NCI-H526 (cell line): Measurements from ENCODE around the gene SH3D19.
"Not testable (repeated sequence)": the region's sequence is repeated elsewhere in the genome, so short reads cannot be mapped to it uniquely, and the experiment has no call there.

ENCODE experiments used
- DNase-seq, 2 experiments: peaks; one replicate each; lab custom pipeline; 2025; lab: John Stamatoyannopoulos, UW

Gene SH3D19

DNA sequence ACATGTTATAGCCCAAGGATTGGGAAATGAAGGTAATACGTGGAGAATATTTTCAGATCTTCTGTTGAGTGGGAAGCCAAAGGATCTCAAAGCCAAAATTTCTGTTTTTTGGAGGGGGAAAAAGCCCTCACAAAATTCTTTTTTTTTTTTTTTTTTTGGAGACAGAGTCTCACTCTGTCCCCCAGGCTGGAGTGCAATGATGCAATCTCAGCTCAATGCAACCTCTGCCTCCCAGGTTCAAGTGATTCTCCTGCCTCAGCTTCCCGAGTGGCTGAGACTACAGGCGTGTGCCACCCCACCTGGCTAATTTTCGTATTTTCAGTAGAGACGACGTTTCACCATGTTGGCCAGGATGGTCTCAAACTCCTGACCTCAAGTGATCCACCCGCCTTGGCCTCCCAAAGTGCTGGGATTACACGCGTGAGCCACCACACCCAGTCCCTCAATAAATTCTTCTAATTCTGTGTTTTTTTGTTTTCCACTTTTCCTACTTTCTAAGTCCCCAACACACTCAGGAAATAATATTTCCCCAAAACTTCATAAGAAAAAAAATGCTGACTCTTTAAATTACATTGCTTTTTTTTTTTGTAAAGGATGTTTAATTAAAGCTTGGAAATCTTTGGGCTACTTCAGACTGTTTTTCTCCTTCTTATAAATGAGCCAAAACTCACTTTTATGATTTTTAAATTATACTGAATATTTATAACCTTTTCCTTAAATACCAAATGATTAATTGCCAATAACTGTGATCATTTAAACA is 174.4 kb downstream of the SH3D19 start:
- DNase-seq: no peak

DNA sequence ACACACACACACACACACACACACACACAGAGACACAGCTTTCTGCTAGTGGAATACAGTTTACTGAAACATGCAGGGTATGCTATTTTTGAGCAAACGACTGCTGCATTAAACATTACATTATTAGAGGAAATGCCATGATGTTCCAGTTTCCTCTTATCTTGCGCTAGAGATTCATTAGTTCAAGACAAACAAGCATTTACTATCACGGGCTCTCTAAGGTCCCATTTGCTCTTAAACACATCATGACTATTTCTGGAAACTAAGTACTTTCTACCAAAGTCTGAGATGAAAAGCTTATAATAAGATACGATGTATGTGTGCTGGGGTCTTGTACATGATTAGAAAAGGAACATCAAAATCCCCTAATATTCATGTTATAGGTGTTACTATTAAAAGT is 177.1 kb downstream of the SH3D19 start:
- DNase-seq: no peak

DNA sequence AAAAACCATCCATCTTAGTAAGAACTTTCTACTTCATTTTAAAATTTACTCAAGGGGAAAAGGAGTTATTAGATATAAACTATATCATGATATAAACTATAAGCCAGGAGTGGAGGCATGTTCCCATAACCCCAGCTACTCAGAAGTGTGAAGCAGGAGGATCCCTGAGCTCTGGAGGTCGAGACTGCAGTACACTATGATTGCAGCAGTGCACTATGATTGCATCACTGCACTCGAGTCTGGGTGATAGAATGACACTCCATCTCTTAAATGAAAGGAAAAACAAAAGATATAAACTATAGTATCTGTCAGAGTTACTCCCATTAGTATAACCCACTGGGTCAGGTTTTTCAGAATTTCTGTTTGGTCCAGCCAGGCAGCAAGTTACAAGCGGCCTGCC is 178.4 kb downstream of the SH3D19 start:
- DNase-seq: no peak

DNA sequence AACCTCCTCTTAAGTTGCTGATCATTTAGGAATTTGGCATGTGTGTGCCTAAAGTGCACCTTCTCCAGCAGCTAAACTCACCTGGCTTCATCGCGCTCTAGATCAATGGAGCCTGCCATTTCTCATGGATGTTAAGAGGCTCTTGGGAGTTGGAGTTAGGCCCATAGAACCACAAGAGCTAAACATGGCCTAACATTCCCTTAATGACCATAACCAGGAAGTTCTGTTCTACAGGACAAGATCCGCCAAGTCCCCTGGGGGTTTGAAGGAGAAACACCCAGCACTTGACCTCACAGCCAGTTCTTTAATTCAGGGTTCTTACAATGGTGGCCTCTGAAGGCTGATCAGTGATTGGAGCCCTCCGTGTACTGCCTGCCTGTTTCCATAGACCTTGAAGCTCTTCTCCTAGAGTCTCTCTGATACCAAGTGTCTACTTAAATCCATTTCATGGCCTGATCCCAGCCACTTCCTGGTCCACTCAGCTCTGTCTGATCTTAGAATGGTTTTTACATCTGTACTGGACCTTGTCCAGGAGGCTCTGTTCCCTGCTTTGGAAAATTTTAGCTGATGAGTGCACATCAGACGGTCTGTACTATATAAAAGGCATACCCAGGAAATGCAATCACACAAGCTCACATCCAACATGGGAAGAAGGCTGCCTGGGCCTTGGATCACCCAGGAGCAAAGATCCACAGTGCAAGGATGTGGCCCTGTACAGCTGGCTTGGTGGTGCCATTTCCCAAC is 180.9 kb downstream of the SH3D19 start:
- no peak for DNase-seq

DNA sequence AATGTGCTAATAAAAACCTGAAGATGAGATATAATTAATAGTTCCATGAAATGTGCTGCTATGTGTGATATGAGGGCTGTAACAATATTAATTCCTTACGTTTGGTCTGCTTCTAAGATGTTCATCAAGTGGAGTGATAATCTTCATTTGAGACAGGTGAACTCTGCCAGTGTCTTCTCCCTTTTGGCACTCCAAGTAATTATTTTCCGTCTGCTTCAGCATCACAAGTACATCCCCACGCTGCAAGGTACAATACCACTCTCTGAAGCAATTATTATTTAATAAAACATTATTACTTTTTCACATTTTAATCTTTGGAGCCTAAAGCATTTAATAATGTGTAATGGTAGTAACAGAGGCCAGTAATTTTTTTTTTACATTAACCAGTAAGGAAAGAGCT is 181.6 kb downstream of the SH3D19 start:
- DNase-seq: no peak

DNA sequence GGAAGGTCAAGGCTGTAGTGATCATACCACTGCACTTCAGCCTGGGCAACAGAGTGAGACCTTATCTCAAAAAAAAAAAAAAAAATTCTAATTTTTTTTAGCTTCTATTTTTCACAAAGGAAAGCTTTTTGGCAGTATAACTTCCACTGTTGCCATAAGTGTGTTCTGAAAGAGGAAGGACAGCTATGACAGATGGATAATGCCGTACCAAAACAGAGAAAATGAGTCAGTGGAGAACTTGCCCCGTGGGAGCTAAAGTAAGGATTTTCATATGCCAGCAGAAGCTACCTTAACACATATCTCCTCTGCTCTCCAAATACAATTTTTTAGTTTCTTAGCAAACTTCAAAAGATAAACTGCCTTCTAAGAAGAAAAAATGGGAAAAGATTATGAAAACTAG is 182.2 kb downstream of the SH3D19 start:
- no peak for DNase-seq

DNA sequence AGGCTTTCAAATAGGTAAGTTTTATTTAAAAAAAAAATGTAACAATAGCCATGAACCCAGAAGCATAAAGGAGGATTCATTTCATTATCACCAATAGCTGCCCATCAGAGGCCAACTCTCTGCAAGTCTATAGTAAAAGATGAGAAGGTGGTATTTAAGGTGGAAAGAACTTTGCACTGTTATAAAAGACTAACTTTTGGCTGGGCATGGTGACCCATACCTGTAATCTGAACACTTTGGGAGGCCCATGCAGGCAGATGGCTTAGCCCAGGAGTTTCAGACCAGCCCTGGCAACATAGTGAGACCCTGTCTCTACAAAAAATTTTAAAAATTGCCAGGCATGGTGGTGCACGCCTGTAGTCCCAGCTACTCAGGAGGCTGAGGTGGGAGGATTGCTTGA is 182.6 kb downstream of the SH3D19 start:
- DNase-seq: no peak

DNA sequence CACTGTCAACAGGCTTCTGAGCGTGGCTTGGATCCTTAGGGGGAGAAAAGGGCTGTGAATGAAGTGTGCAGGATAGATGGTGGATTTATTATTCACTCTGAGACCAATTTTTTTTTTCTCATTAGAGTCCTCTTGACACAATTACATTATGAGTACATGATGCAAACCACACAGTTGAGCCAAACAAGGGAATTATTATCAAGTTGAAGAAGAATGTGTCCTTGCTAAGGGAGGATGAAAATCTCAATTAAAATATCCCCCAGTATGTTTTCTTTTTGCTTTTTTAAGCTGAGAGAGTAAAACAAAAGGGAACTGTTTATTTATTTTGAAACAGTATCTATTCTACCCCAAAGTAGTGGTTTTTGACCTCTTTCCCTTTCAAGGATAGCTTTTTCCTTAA is 185.6 kb downstream of the SH3D19 start:
- no peak for DNase-seq

DNA sequence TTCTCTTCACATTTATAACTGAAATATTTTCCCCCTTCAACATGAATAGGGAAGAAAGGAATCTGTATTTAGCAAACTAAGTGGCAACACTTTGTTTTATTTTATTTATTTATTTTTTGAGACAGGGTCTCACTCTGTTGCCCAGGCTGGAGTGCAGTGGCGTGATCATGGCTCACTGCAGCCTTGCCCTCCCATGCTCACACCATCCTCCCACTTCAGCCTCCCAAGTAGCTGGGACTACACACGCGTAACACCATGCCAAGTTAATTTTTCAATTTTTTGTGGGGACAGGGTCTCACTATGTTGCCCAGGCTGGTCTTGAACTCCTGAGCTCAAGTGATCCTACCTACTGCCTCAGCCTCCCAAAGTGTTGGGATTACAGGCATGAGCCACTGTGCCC is 189.4 kb downstream of the SH3D19 start:
- DNase-seq: not testable (repeated sequence)

DNA sequence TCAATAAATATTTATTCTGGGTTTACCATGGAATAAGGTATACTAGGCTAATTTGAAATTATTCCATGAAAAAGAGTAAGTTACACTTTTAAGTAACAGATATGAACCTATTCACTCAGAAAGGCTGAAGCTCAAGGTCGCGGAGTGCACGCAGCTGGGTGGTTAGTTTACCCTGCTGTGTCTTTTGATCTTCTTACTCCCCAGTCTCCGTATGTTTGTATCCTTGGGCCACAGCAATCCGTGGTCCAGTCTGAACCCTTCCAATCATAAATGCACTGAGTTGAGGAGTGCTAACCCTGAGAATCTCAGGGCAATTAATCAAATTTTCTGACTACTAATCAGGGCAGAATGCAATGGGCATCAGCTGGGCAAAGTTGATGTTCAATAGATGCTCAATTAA is 192.1 kb downstream of the SH3D19 start:
- no peak for DNase-seq

DNA sequence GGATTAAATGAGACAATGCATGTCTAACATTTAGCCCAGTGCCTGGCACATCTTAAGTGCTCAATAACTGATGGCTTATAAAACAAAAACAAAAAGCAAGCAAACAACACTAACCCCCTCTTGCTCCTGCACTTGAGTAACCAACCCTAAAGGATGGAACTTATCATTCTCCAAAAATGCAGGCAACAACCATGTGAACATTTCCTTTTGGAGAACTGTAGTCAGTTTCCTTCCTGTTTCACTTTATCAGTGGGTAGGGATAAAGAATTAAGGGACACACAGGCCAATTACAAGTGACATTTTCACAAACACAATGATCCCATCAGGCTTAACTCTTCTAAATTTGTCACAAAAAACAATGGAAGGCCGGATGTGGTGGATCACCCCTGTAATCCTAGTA is 195.6 kb downstream of the SH3D19 start:
- DNase-seq: no peak

DNA sequence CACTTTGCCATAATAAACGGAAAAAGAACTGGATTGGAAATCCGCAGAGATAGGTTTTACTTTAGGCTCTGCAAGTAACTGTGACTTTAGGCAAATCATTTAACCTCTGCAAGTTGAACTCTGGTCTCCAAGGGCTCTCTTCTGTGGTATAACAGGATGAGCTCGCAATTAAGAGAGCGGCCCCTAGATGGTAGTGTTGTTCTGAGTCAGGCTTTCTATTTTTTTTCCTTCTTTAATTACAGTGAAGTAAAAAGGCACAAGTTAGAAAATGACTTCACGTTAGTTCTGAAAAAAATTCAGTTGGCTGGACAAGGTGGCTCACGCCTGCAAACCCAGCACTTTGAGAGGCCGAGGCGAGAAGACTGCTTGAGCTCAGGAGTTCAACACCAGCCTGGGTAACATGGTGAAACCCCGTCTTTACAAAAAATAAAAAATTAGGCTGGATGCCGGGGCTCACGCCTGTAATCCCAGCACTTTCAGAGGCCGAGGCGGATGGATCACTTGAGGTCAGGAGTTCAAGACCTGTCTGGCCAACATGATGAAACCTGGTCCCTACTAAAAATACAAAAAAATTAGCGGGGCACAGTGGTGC is 207.9 kb downstream of the SH3D19 start:
- peak; percentile 72 to 88 for DNase-seq

DNA sequence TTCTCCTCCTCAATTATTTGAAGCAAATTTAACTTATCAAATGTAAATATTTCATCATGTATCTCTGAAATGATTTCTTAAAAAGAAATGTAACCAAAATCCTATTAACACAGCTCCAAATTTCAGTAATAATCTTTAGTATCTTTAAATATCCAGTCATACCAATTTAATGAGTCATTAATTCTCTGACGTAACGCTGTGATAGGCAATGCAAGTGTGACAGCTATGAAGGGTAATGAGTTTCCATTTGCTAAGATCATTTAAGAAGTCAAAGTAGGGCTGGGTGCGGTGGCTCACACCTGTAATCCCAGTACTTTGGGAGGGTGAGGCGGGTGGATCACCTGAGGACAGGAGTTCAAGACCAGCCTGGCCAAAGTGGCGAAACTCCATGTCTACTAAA is 210.4 kb downstream of the SH3D19 start:
- no peak for DNase-seq

DNA sequence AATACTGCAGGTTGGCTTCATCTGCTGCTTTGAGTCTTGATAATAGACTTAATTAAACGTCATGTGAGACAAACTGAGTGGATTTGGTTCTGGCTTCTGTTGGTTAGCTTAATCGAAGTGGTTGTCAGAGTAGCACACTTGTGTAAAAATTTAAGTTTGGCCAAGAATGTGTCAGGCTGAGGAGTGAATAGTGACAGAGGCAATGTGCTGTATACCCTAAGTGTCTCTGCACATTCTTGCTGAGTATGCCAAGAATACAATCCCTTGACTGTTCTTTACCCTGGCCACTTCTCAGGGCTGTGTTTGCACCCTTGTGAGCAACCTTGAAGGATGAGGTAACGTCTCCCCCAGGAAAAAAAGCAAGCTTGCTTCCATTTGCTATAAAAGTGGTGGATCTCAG is 211.1 kb downstream of the SH3D19 start:
- no peak for DNase-seq

DNA sequence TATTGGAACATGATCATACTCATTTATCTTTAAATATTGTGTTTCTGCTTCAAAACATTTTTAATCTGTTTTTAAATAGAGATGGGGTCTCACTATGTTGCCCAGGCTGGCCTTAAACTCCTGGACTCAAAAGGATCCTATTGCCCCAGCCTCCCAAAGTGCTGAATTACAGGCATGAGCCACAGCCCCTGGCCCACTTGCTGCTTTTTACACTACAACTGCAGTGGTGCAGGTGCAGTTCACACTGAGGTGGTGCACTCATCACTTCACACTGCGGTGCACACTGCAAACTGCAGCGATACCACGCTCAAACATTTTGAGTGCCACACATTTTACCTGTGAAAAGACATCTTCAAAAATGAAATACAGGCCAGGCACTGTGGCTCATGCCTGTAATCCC is 215.2 kb downstream of the SH3D19 start:
- no peak for DNase-seq

DNA sequence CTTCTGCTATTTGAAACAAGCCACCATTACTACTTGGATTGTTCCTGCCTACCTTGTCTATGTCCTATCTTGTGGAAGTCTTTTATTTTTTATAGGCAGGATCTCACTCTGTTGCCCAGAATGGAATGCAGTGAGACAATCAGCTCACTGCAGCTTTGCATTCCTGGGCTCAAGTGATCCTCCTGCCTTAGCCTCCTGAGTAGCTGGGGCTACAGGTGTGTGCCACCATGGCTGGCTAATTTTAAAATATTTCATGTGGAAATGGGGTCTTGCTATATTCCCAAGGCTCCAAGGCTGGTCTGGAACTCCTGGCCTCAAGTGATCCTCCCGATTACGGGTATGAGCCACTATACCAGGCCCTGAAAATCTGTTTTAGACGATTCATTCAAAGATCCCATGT is 218.3 kb downstream of the SH3D19 start:
- no peak for DNase-seq

DNA sequence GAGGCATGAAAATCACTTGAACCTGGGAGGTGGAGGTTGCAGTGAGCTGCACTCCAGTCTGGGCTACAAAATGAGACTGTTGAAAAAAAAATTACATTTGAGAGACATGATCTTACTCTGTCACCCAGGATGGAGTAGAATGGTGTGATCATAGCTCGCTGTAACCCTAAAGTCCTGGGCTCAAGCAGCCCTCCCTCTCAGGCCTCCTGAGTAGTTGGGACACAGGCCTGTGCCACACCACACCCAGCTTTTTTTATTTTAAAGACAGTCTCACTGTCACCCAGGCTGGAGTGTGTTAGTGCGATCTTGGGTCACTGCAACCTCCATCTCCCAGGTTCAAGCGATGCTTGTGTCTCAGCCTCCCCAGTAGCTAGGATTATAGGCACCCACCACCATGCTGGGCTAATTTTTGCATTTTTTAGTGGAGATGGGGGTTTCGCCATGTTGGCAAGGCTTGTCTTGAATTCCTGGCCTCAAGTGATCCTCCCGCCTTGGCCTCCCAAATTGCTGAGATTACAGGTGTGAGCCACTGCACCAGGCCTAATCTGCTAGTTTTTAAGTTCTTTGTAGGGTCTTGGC is 219.9 kb downstream of the SH3D19 start:
- DNase-seq: no peak

DNA sequence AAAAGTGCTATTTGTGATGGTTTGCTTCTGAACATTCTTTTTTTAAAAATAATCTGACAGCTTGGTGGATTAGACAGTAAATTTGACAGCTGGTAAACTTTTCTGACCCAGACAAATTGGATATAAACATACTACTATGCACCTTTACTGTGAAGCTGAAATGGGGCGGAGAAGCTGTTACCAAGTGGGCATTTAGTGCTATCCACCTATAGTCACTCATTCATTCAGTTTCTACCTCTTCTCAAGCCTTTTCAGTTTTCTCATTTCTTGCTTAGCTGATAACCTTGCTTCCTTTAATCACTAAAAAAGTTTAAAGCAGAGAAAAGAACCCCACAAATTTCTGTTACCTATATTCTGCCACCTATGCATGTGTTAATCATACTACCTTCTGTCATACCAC is 220.8 kb downstream of the SH3D19 start:
- no peak for DNase-seq

DNA sequence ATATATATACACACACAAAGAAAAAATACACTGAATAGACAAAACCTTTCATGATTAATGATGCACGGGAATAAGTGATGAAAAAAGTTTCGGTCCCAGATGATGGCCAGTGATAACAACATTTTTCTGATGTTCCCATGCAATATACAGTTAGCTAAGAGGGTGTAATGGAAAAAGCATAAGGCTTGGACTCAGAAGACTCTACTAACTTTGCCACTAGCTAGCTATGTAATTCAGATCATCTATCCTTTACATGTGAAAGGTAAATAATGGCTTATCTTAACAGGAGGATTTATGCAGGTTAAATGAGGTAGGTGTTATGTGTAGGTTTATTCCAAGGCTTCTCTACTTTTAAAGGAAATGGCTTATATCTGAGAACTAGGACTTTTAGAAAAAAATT is 221.6 kb downstream of the SH3D19 start:
- DNase-seq: no peak

DNA sequence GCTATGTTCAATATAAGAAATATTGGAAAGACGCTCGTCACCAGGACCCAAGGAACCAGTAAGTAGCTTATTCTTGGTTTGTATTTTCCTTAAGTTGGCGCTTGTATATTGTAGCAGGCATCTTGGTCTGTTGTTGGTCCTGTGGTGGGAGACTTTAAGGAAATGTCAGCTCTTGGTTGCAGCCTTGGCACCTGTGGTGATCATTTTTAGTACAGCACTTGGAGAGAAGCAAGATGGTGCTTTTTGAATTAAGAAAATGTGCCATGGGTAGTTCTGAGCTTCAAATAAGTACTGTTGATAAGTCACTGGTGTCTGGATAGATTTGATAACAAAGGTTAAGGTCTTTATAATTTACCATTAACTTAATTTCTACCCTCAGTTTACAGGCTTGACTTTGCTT is 224.9 kb downstream of the SH3D19 start:
- no peak for DNase-seq

DNA sequence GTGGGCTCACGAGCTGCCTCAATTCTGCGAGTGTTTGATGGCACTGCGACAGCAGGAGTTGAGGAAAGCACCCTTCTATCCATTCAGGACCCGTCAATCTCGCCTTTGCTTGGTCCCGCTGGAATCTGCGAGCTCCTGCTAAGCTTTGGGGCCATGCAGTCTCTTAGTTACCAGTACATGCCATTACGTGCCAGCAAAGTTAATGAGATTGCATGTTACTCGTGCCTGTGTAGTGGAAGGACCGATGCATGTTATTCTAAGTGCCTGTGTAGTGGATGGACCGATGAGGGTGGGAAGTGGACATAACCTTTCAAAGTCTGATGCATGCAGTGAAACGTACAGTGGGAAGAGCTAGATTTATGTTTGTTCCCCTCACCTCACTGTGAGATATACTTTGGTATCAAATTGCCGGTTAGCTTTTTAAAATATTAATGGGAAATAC is 225.4 kb downstream of the SH3D19 start:
- DNase-seq: peak in 1 of 2 experiments; percentile 56

DNA sequence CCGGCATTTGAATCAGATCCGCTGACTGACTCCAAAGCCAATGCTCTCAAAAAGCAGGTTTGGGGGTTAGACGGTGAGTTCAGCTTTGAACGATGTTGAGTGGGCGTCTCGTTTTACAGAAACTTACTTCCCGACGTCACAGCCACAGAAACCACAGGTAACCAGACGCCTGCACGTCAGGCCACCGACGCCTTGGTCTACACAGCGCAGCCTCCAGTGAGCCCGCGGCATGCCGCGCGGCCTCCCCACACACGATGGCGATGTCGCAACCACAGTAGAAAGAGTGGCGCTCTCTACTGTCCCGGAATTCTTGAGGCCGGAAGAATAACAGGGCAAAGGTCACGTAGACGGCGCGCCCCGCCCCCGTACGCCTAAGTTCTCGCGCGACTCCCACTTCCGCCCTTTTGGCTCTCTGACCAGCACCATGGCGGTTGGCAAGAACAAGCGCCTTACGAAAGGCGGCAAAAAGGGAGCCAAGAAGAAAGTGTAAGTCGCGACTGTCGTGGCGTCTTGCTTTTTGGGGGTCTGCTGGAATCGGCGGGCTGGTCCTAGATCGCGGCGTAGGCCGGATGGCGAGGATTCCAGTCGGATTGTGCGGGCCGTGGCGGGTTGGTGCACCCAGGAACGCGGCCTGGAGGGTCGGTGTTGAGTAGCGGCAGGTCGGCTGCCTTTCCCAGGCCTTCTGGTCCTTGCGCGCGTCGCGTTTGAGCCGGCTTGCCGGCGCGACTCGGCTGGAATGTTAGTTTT is 226.0 kb downstream of the SH3D19 start, which contains the start of gene RPS3A:
Gene RPS3A, plus strand, starts transcription at position 400 of the 747 bp plus-strand sequence. Its CDS starts 25 bp downstream, at position 425.
- DNase-seq: peak; percentile 90 to 97
